22Rv1 (cell line): ENCODE data around the gene MAP4K4.

Source experiments
- H3K27ac ChIP-seq: fragments of 450-650 bp; 2 replicates; pipeline ENCODE4 v1.5.1; 2017
- ZFX ChIP-seq: fragments of 450-650 bp; IDR thresholded peaks from 2 replicates; pipeline ENCODE4 v1.6.1; 2017; ENCODE audit warnings: antibody characterized with exemption, borderline replicate concordance
- TF ChIP-seq, protein P1 (sequence below): fragments of 450-650 bp; IDR thresholded peaks from 2 replicates; pipeline ENCODE4 v1.5.1; 2017; ENCODE audit warnings: mild to moderate bottlenecking

The MAP4K4 gene

DNA sequence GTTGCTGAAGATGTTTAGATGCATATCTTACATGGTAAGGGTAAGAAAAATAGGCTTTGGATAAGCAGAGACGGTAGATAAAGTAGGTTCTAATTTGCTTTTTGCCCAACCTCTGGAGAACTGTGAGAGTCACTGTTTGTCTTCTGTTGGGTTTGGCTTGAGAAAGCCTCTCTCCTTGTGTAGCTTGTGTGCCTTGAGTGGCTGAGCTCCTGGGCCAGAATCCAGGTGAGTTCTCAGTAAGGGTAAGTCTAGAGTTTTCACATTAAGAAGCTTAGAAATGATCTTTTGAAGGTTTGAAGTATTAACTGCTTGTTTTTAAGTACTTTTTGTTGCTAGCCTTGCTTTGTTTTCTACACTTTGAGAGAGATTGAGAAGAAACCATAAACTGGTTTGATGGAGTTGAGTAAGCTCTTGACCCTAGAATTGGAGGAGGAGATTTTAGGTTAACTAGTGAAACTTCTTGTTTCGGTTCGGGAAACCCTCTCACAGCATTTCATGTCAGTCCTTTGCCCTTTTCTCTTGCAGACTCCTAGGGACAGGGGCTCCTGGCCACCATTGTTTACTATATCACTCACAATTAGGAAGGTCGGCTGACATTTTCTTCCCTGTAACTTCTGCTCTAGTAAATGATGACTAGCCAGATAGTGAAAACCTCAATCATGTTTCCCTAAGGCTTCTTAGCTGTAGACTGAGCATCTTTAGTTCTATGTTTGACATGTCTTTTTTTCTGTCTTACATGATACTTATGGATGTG is 26.0 kb downstream of the MAP4K4 start:
- TF ChIP-seq, protein P1, sequence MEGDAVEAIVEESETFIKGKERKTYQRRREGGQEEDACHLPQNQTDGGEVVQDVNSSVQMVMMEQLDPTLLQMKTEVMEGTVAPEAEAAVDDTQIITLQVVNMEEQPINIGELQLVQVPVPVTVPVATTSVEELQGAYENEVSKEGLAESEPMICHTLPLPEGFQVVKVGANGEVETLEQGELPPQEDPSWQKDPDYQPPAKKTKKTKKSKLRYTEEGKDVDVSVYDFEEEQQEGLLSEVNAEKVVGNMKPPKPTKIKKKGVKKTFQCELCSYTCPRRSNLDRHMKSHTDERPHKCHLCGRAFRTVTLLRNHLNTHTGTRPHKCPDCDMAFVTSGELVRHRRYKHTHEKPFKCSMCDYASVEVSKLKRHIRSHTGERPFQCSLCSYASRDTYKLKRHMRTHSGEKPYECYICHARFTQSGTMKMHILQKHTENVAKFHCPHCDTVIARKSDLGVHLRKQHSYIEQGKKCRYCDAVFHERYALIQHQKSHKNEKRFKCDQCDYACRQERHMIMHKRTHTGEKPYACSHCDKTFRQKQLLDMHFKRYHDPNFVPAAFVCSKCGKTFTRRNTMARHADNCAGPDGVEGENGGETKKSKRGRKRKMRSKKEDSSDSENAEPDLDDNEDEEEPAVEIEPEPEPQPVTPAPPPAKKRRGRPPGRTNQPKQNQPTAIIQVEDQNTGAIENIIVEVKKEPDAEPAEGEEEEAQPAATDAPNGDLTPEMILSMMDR = no peak
- no peak for TF ChIP-seq ZFX
- H3K27ac ChIP-seq = no peak overlapping the region

DNA sequence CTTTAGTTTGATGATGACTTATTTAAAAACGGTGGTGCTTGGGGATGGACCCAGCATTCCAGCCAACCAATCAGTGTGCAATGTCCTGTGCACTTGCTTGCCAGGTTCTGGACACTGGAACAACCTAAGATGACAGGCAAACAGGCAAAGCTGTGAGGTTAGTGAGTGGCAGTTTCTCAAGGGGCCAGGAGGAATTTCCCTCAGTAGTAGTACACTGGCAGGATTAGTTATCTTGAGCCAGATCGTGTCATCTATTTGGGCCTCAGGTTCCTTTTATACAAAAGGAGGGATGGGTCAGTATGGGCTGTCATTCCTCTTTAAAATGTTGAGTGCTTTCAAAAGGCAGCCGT is 26.6 kb downstream of the MAP4K4 start:
- no peak overlapping the region for H3K27ac ChIP-seq

DNA sequence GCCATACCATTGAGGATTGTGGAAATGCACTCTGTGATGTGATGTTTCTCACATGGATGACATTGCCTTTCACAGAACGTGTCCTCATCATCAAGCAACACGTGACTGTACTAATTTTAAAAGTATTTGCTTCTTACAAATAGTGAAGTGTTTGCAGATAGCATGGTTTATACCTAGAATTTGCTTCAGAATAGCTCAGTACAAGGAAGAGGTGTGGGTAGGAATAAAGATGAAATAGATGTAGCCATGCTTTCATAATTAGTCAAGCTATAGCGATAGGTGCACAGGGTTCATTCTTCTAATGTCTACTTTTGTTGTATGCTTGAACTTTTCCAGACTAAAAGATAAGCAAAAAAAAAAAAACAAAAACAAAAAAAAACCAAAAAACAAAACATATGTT is 27.5 kb downstream of the MAP4K4 start:
- TF ChIP-seq, protein P1 = no peak
- TF ChIP-seq ZFX = no peak
- H3K27ac ChIP-seq = no peak overlapping the region

More for the DNA sequence above, 26.6 kb downstream of the MAP4K4 start:
- TF ChIP-seq ZFX = no peak
- TF ChIP-seq, protein P1 = no peak

DNA sequence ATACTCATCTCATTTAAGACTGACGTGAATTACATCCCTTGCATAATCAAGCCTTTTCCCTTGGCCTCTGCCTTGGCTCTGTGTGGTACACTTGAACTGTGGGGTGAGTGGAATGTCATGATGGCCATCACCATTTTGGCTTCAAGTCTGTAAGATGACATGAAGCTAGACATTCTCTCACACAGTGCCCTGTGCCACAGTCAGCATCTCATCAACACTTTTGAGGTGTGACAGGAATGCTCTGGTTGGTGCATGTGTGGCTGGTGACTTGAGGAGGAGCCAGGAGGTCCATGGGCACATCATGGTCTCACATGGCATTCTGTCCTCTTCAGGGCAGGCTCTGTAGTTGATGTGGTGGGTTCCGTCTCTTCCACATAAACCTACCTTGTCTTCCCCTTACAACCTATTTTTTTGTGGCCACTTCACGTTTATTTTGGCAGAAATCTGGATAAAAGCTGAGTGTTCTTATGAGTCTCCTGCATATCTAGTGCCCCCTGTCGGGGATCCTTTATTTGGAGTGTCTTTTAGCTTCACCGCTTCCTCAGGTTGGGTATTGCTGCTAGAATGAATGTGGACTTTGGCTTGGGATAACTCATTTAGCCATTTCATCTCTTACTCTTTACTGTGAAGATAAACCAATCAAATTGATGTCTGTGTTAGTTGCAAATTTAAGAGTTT is 28.1 kb downstream of the MAP4K4 start:
- no peak overlapping the region for H3K27ac ChIP-seq
- TF ChIP-seq, protein P1 = peak; percentile 37; the same call in 1 of the 2 replicates
- TF ChIP-seq ZFX = no peak

DNA sequence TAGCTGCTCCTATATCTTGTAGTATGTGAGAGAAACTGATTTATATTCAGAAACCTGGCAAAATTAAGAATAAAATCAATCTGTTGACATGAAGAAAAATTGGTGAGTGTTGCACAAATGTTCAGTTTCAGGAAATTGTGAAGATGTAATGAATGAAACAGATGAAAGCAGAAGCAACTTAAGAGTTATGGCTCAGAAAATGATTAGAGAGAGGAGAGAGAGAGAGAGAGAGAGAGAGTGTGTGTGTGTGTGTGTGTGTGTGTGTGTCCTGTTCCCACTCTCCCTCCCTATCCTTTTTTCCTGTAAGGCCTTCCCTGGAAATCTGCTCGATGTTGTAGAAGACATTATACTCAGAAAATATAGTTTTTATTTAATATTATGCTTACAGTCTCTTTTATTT is 31.4 kb downstream of the MAP4K4 start:
- TF ChIP-seq ZFX = no peak
- TF ChIP-seq, protein P1 = no peak
- H3K27ac ChIP-seq = no peak overlapping the region

DNA sequence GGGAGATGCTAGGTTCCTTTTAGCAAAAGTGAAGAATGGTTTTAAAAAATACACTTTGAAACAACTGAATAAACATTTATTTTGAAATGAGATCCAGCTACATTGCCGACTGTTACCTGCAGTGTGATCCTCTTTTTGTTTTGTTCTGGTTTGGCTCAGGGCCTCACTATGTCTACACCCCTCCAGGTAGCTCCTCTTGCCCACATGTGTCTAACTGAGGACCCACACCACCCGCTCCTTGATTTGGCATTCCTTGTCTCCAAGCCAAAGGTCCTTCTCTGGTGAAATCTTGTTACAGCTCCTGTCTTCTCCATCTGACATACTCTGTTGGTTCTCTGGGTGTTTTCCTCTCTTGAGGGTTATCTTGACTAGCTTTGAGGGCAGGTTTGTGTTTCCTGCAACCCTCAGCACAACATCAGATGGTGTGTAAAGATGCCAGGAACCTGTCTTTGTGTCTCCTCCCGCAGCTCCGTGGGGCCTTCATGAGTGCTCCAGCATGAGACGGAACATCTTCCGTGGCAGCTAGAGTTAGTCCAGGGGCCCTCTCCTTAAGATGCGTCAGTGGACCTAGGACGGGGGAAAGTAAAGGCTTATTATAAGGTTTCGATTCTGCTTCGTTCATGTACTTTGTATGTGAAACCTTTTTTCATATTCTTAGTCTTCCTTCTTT is 32.1 kb downstream of the MAP4K4 start:
- TF ChIP-seq, protein P1 = no peak
- TF ChIP-seq ZFX = no peak
- H3K27ac ChIP-seq = no peak overlapping the region
